ENCODE measurements around the gene FLG2.

Gene FLG2

GRCh38 chr1:152359906-152360305 is at the start of gene FLG2:
Gene FLG2 (minus strand): TSS chr1:152360006. CDS start chr1:152358884, 1,122 bp downstream.
- no peak for DNase-seq (ENCODE audit: low spot score)
- no peak for TF ChIP-seq CTCF (IDR thresholded peaks at IDR 0.05; ENCODE audit: extremely low read depth, missing control alignments)

GRCh38 chr1:152408664-152409063 is 48.9 kb upstream of the FLG2 start:
- no peak for TF ChIP-seq CTCF (IDR thresholded peaks at IDR 0.05; ENCODE audit: extremely low read depth, missing control alignments)
- DNase-seq (ENCODE audit: low spot score) = no peak

- DNase-seq (ENCODE audit: low spot score) = peak; percentile 22
- peak; percentile 56 for TF ChIP-seq CTCF (IDR thresholded peaks at IDR 0.05; ENCODE audit: extremely low read depth, missing control alignments)
These were observed 39.2 kb upstream of the FLG2 start for GRCh38 chr1:152398812-152399698.

GRCh38 chr1:152397474-152397873 is 37.7 kb upstream of the FLG2 start:
- DNase-seq (ENCODE audit: low spot score) = no peak
- TF ChIP-seq CTCF (IDR thresholded peaks at IDR 0.05; ENCODE audit: extremely low read depth, missing control alignments) = no peak

GRCh38 chr1:152394151-152394550 is 34.3 kb upstream of the FLG2 start:
- no peak for DNase-seq (ENCODE audit: low spot score)
- no peak for TF ChIP-seq CTCF (IDR thresholded peaks at IDR 0.05; ENCODE audit: extremely low read depth, missing control alignments)

GRCh38 chr1:152392909-152393308 is 33.1 kb upstream of the FLG2 start:
- DNase-seq (ENCODE audit: low spot score) = no peak
- TF ChIP-seq CTCF (IDR thresholded peaks at IDR 0.05; ENCODE audit: extremely low read depth, missing control alignments) = no peak

GRCh38 chr1:152388889-152389288 is 29.1 kb upstream of the FLG2 start:
- DNase-seq (ENCODE audit: low spot score) = no peak
- TF ChIP-seq CTCF (IDR thresholded peaks at IDR 0.05; ENCODE audit: extremely low read depth, missing control alignments) = no peak
